Activated CD4-positive, alpha-beta memory T cell treated with anti-CD3 and anti-CD28 coated beads for 36 hours (primary cell): ENCODE data around the gene NPIPA1. TPM values are rescaled to one million over a fixed set of nuclear protein-coding genes. Genes with fewer than 3 reads are reported as not detected.
"Not testable (repeated sequence)": the region's sequence is repeated elsewhere in the genome, so short reads cannot be mapped to it uniquely, and the experiment has no call there.

Experiments
- CTCF ChIA-PET: fragments of 350-600 bp; sonication (Branson Sonifier 250); formaldehyde crosslinking; loops from one replicate; lab custom pipeline; 2021; ENCODE audit warnings: antibody characterized with exemption, inconsistent platforms; lab: Charles Lee
- POLR2A ChIA-PET: fragments of 350-600 bp; sonication (Branson Sonifier 250); formaldehyde crosslinking; loops from one replicate; lab custom pipeline; 2021; ENCODE audit warnings: antibody characterized with exemption; lab: Charles Lee
- DNase-seq: peaks from one replicate; pipeline ENCODE4 v3.0.0-alpha.2; 2020
- H3K27ac Mint-ChIP-seq: one replicate; pipeline ENCODE4 v1.8.0; 2021; ENCODE audit warnings: mixed read lengths
- H3K27me3 Mint-ChIP-seq: one replicate; pipeline ENCODE4 v1.8.0; 2021; ENCODE audit warnings: mixed read lengths
- H3K36me3 Mint-ChIP-seq: one replicate; pipeline ENCODE4 v1.8.0; 2021; ENCODE audit warnings: mixed read lengths
- H3K4me1 Mint-ChIP-seq: one replicate; pipeline ENCODE4 v1.8.0; 2021; ENCODE audit warnings: low read depth, mixed read lengths
- H3K4me3 Mint-ChIP-seq: one replicate; pipeline ENCODE4 v1.8.0; 2021; ENCODE audit warnings: mild to moderate bottlenecking, mixed read lengths
- H3K9me3 Mint-ChIP-seq: one replicate; pipeline ENCODE4 v1.8.0; 2021; ENCODE audit warnings: mixed read lengths
- intact Hi-C: fragments of 100-400 bp; cut with micrococcal nuclease; formaldehyde crosslinking; loops from one replicate; pipeline ENCODE4 v1.15.1; 2023
- microRNA-seq: library from miRNA; unstranded; fragments of <30 nt; microRNA quantifications from one replicate; pipeline ENCODE4 v1.2.0, GENCODE V29; 2022; ENCODE audit warnings: borderline number of aligned reads, borderline microRNAs expressed, borderline replicate concordance
- total RNA-seq, 2 experiments: library from RNA; stranded (reverse); gene quantifications; one replicate each; pipeline ENCODE4 v1.2.3, GENCODE V29; 2021

The NPIPA1 gene
- total RNA-seq, 2 experiments from 2014 or later = 68.4 to 76.8 TPM

DNA sequence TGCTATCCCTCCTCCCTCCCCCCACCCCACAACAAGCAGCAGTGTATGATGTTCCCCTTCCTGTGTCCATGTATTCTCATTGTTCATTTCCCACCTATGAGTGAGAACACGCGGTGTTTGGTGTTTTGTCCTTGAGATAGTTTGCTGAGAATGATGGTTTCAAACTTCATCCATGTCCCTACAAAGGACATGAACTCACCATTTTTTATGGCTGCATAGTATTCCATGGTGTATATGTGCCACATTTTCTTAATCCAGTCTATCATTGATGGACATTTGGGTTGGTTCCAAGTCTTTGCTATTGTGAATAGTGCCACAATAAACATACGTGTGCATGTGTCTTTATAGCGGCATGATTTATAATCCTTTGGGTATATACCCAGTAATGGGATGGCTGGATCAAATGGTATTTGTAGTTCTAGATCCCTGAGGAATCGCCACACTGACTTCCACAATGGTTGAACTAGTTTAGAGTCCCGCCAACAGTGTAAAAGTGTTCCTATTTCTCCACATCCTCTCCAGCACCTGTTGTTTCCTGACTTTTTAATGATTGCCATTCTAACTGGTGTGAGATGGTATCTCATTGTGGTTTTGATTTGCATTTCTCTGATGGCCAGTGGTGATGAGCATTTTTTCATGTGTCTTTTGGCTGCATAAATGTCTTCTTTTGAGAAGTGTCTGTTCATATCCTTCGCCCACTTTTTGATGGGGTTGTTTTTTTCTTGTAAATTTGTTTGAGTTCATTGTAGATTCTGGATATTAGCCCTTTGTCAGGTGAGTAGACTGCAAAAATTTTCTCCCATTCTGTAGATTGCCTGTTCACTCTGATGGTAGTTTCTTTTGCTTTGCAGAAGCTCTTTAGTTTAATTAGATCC, 56.3 kb downstream of the NPIPA1 start:
- H3K4me1 Mint-ChIP-seq, H3K4me3 Mint-ChIP-seq, H3K9me3 Mint-ChIP-seq, intact Hi-C loops, DNase-seq, H3K27ac Mint-ChIP-seq, POLR2A ChIA-PET, CTCF ChIA-PET, H3K27me3 Mint-ChIP-seq: not testable (repeated sequence)
- peaks cover 23% of the 10 kb centered on the region for H3K36me3 Mint-ChIP-seq

DNA sequence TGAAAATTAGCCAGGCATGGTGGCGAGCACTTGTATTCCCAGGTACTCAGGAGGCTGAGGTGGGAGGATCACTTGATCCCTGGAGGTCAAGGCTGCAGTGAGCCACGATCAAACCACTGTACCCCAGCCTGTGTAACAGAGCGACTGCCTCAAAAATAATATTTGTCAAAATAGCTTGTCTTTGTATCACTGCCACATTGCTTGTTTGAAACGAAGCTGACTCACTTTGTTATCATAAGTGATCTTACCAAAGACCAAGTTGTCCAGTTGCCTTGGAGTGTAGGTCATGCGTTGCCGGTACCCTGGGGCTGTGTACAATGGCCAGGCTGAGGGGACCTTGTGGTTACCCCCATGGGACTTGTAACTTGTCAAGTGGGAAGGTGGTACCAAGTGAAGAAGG, 59.5 kb downstream of the NPIPA1 start:
- H3K9me3 Mint-ChIP-seq, CTCF ChIA-PET, H3K27ac Mint-ChIP-seq, DNase-seq, H3K4me1 Mint-ChIP-seq, H3K27me3 Mint-ChIP-seq, H3K4me3 Mint-ChIP-seq, POLR2A ChIA-PET, intact Hi-C loops: not testable (repeated sequence)
- peaks cover 18% of the 10 kb centered on the region for H3K36me3 Mint-ChIP-seq

DNA sequence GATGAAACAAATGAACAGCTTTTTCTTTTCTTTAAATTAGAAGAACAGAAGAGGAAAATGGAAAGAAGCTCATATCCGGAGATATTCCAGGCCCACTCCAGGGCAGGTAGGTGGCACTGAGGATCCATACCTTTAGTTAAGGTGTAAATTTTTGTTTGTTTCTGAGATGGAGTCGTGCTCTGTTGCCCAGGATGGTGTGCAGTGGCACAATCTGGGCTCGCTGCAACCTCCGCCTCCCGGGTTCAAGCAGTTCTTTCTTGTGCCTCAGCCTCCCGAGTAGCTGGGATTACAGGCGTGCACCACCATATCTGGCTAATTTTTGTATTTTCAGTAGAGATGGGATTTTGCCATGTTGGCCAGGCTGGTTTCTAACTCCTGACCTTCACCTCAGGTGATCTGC, 61.1 kb downstream of the NPIPA1 start:
- H3K4me3 Mint-ChIP-seq, H3K27me3 Mint-ChIP-seq, H3K36me3 Mint-ChIP-seq, H3K27ac Mint-ChIP-seq, CTCF ChIA-PET, H3K9me3 Mint-ChIP-seq, DNase-seq, H3K4me1 Mint-ChIP-seq, intact Hi-C loops, POLR2A ChIA-PET: not testable (repeated sequence)

DNA sequence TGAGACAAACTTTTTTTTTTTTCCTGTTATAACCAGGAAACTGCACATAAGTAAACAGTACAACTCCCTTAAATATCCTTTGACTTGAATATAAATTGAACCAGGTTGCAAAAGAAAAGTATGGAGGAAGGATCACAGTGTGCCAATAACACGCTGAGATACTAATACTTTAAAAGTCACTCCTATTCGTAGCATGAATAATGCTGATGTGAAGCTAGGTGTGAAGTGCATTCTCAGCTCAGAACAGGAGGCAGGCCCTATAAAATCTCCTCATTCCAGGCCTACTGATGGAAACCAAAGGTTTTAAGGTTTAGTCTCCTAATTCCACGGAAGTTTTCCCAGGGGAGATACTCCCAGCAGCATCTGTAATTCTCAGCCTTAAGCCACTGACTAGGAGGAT, 62.6 kb downstream of the NPIPA1 start:
- H3K9me3 Mint-ChIP-seq, H3K4me3 Mint-ChIP-seq, H3K4me1 Mint-ChIP-seq, DNase-seq, CTCF ChIA-PET, H3K27ac Mint-ChIP-seq, POLR2A ChIA-PET, intact Hi-C loops, H3K27me3 Mint-ChIP-seq: not testable (repeated sequence)
- peaks cover 10% of the 10 kb centered on the region for H3K36me3 Mint-ChIP-seq

Small RNA genes lying within 50 kb of the gene (microRNA-seq; reads per million reads assigned to microRNA genes)
- not detected for gene MIR3180-1
- gene MIR3670-1 = not detected
- not detected for gene MIR6511A1
- not detected for gene MIR6770-1

Other genes starting within 250 kb of the NPIPA1 start
- gene PLA2G10, start 243.1 kb upstream of the NPIPA1 start, total RNA-seq = not detected
- 1 to 10 TPM; 2.1 to 2.2 TPM for gene NPIPA3, start 234.0 kb upstream of the NPIPA1 start, total RNA-seq
- gene NPIPA2, start 194.9 kb upstream of the NPIPA1 start, total RNA-seq = 1 to 10 TPM; 4.7 to 4.8 TPM
- 10 to 100 TPM; 42.1 to 43.4 TPM for gene NOMO1, start 103.7 kb upstream of the NPIPA1 start, total RNA-seq
- gene PDXDC1, start 37.6 kb downstream of the NPIPA1 start, total RNA-seq = 10 to 100 TPM; 53.7 to 55.6 TPM
- gene NTAN1, start 118.6 kb downstream of the NPIPA1 start, total RNA-seq = 10 to 100 TPM; 50.3 to 50.4 TPM
- 10 to 100 TPM; 32.6 to 32.9 TPM for gene RRN3, start 156.8 kb downstream of the NPIPA1 start, total RNA-seq